Hepatocyte (in vitro differentiated cells): ENCODE results near the gene PCSK4.

Source experiments
- EZH2 ChIP-seq: fragments of 200-600 bp; sonication (generic); IDR thresholded peaks from 2 replicates; pipeline ENCODE4 v1.6.1; 2016; ENCODE audit warnings: antibody characterized with exemption, mild to moderate bottlenecking, borderline replicate concordance
- EZH2phosphoT487 ChIP-seq: fragments of 200-600 bp; sonication (generic); IDR thresholded peaks from one replicate; pipeline ENCODE4 v1.6.1; 2018; ENCODE audit warnings: antibody characterized with exemption, mild to moderate bottlenecking, low read depth, moderate library complexity; ENCODE audit not compliant: unreplicated experiment, severe bottlenecking
- TF ChIP-seq, protein P1 (sequence below): fragments of 200-600 bp; sonication (generic); IDR thresholded peaks from 2 replicates; pipeline ENCODE4 v1.5.1; 2016; ENCODE audit warnings: antibody characterized with exemption, mild to moderate bottlenecking; ENCODE audit not compliant: poor library complexity

DNA sequence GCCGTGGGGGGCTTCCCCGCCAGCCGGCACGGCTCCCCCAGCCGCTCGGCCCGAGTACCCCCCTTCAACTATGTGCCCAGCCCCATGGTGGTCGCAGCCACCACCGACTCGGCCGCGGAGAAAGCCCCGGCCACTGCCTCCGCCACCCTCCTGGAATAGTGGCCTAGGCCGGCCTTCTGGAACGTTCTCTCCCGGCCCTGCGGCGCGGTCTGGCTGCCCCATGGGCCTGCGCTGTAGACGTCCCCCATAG lies 20.2 kb downstream of the PCSK4 start:
- TF ChIP-seq, protein P1, sequence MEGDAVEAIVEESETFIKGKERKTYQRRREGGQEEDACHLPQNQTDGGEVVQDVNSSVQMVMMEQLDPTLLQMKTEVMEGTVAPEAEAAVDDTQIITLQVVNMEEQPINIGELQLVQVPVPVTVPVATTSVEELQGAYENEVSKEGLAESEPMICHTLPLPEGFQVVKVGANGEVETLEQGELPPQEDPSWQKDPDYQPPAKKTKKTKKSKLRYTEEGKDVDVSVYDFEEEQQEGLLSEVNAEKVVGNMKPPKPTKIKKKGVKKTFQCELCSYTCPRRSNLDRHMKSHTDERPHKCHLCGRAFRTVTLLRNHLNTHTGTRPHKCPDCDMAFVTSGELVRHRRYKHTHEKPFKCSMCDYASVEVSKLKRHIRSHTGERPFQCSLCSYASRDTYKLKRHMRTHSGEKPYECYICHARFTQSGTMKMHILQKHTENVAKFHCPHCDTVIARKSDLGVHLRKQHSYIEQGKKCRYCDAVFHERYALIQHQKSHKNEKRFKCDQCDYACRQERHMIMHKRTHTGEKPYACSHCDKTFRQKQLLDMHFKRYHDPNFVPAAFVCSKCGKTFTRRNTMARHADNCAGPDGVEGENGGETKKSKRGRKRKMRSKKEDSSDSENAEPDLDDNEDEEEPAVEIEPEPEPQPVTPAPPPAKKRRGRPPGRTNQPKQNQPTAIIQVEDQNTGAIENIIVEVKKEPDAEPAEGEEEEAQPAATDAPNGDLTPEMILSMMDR = no peak
- TF ChIP-seq EZH2 (peak; percentile 93), EZH2phosphoT487 (no peak)
